Heart left ventricle (tissue), 16 donors: Measurements from ENCODE around the gene CDH6. TPM values are rescaled to one million over a fixed set of nuclear protein-coding genes. Genes with fewer than 3 reads are reported as not detected.

Experiments used
- ATAC-seq, 4 donors: fragments of 200-7000 bp; cut with Tn5 transposase; one replicate each; pipeline ENCODE4 v1.9.1; 2020 to 2022; ENCODE audit warnings: moderate library complexity in 4 of 4, mild to moderate bottlenecking in 3 of 4, moderate number of reproducible peaks in 1 of 4
- DNase-seq, 5 donors: peaks; one replicate each; pipeline ENCODE4 v3.0.0-alpha.2; 2020
- H3K27ac ChIP-seq, 12 donors: fragments of 200-600 bp; sonication (generic) in 4 of 12; one replicate each; pipeline versions ENCODE4 v1.5.0 to v1.8.0; 2016 to 2022; ENCODE audit warnings: mild to moderate bottlenecking in 2 of 12
- H3K27me3 ChIP-seq, 9 donors: fragments of 200-600 bp; sonication (generic) in 2 of 9; one replicate each; pipeline versions ENCODE4 v1.5.1 to v1.8.0; 2016 to 2022; ENCODE audit warnings: mild to moderate bottlenecking in 3 of 9
- H3K36me3 ChIP-seq, 9 donors: fragments of 200-600 bp; sonication (generic) in 2 of 9; one replicate each; pipeline versions ENCODE4 v1.5.0 to v1.8.0; 2018 to 2022; ENCODE audit warnings: mild to moderate bottlenecking in 2 of 9
- H3K4me1 ChIP-seq, 12 donors: fragments of 200-600 bp; sonication (generic) in 4 of 12; one replicate each; pipeline versions ENCODE4 v1.5.0 to v1.8.0; 2016 to 2022; ENCODE audit warnings: mild to moderate bottlenecking in 3 of 12
- H3K4me3 ChIP-seq, 12 donors: fragments of 200-600 bp; sonication (generic) in 4 of 12; one replicate each; pipeline versions ENCODE4 v1.5.0 to v1.8.0; 2017 to 2022; ENCODE audit warnings: mild to moderate bottlenecking in 9 of 12, moderate library complexity in 4 of 12
- H3K9me3 ChIP-seq, 12 donors: fragments of 200-600 bp; sonication (generic) in 4 of 12; one replicate each; pipeline versions ENCODE4 v1.5.0 to v1.8.0; 2016 to 2022; ENCODE audit warnings: mild to moderate bottlenecking in 1 of 12
- CTCF ChIP-seq, 12 donors: fragments of 200-600 bp; sonication (generic) in 4 of 12; IDR thresholded peaks; one replicate each; pipeline versions ENCODE4 v1.5.0 to v1.8.0; 2018 to 2022; ENCODE audit warnings: antibody characterized with exemption in 12 of 12, mild to moderate bottlenecking in 5 of 12
- POLR2A ChIP-seq, 2 donors: fragments of 450-650 bp; IDR thresholded peaks; one replicate each; pipeline ENCODE4 v1.6.1; 2017; ENCODE audit warnings: antibody characterized with exemption in 2 of 2, mild to moderate bottlenecking in 2 of 2, moderate library complexity in 2 of 2
- WGBS, 4 donors: extraction: QIAGEN DNeasy Blood & Tissue Kit in 2 of 4; methylation state at CpG; one replicate each; pipeline versions ENCODE4 v1.1.5 to v1.1.7; 2013 to 2018; 5-methylcytosine and 5-hydroxymethylcytosine counted together
- intact Hi-C, 10 donors: fragments of 100-400 bp; cut with DNase I; formaldehyde crosslinking; loops; one replicate each; pipeline versions ENCODE4 v1.11.1 to v1.14.2; 2022
- polyA plus RNA-seq, 2 donors: library from polyadenylated mRNA; stranded (reverse); fragments of 200-250 nt; gene quantifications; one replicate each; pipeline ENCODE4 v1.2.3, GENCODE V29; 2013
- total RNA-seq, 9 donors: library from RNA; depleted of rRNA in 2 of 9; stranded (reverse); fragments of >200 nt in 2 of 9; fragmentation: NEBNext Ultra II Directional in 3 of 9; extraction: Animal tissue kit (Norgen Biotek cat#: 25700) in 3 of 9; gene quantifications; one replicate each; pipeline versions ENCODE4 v1.1.0 to v1.2.4, GENCODE V29; 2016 to 2023
- donor health status: ischemic (EF 13 %, LVEDD 7.1; RV severe dilation, severe dysfunction).
- donor health status: healthy with polysubstance abuse.
- donor health status: DM: no; HTN: yes; CAD: no.
- donor health status: DM: no; HTN: no; CAD: no.
- donor health status: ischemic (EF 25% LVEDD 6.9; RV normal size, moderate dysfunction).
- donor health status: ischemic (EF 25% LVEDD 5.7; RV mildly dilated, moderate dysfunction).
- donor health status: healthy.
- donor health status: DM: yes; HTN: yes; CAD: no.
- donor health status: ischemic (EF 35%, LVEDD 5.7; RV mildly dilated, moderate dysfunction).
- donor health status: nonischemic (EF 11% LVEDD 7.7; RV severe dilation, severe dysfunction).
- donor health status: DM: yes; HTN: yes; CAD: no.
- donor health status: PGD.
- donor health status: ischemic (EF 29% LVEDD 5.4; RV normal size, mild dysfunction).
- donor health status: nonischemic (EF 23%, LVEDD 6.1; RV moderate dilation, normal function).

Gene CDH6
- total and polyA plus RNA-seq, 11 donors = 0.83 to 5.4 (median 3.1) TPM

GRCh38 chr5:31319335-31319734 lies 125.8 kb downstream of the CDH6 start:
- Histone ChIP-seq H3K27ac (no peak overlapping the region), H3K9me3 (no peaks in the 10 kb centered on the region), H3K27me3 (no peaks in the 10 kb centered on the region), H3K4me1 (no peaks in the 10 kb centered on the region), H3K36me3 (peaks cover 0 to 8% (median 0%) of the 10 kb centered on the region in 9 donors), H3K4me3 (no peak overlapping the region)
- no peak for TF ChIP-seq CTCF (IDR thresholded peaks at IDR 0.05)
- intact Hi-C loops = no loop called here
- ATAC-seq = no peak
- DNase-seq = no peak
- 64 to 77% (median 70%) methylated on average over 4 of the region's 4 CpGs for whole genome bisulfite sequencing, 4 donors

DNA sequence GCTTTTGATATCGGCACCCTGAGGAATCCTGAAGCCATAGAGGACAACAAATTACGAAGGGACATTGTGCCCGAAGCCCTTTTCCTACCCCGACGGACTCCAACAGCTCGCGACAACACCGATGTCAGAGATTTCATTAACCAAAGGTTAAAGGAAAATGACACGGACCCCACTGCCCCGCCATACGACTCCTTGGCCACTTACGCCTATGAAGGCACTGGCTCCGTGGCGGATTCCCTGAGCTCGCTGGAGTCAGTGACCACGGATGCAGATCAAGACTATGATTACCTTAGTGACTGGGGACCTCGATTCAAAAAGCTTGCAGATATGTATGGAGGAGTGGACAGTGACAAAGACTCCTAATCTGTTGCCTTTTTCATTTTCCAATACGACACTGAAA lies 129.5 kb downstream of the CDH6 start:
- 80 to 85% (median 83%) methylated on average over 18 of the region's 18 CpGs for WGBS, 4 donors
- no peaks in the 10 kb centered on the region for H3K27me3 ChIP-seq
- ATAC-seq (no peak), DNase-seq (no peak)
- TF ChIP-seq CTCF (IDR thresholded peaks at IDR 0.05) (no peak), POLR2A (IDR thresholded peaks at IDR 0.05) (no peak)
- no peaks in the 10 kb centered on the region for H3K9me3 ChIP-seq
- no peak overlapping the region for H3K27ac ChIP-seq
- peaks cover 0 to 3% (median 0%) of the 10 kb centered on the region in 9 donors for H3K36me3 ChIP-seq
- intact Hi-C loops = no loop called here
- no peak overlapping the region for H3K4me3 ChIP-seq
- no peaks in the 10 kb centered on the region for H3K4me1 ChIP-seq

- H3K4me3 ChIP-seq = no peak overlapping the region
- H3K36me3 ChIP-seq = no peaks in the 10 kb centered on the region
- DNase-seq (no peak), ATAC-seq (no peak)
- intact Hi-C loops = no loop called here
- no peak overlapping the region for H3K27ac ChIP-seq
- TF ChIP-seq POLR2A (IDR thresholded peaks at IDR 0.05) = no peak
- TF ChIP-seq CTCF (IDR thresholded peaks at IDR 0.05) = no peak
- WGBS, 4 donors = 70 to 76% (median 72%) methylated on average over 3 of the region's 3 CpGs
- no peaks in the 10 kb centered on the region for H3K27me3 ChIP-seq
- H3K9me3 ChIP-seq = no peaks in the 10 kb centered on the region
- no peaks in the 10 kb centered on the region for H3K4me1 ChIP-seq
Measured at GRCh38 chr5:31324842-31325241, 131.4 kb downstream of the CDH6 start.

- no peak for TF ChIP-seq POLR2A (IDR thresholded peaks at IDR 0.05)
- TF ChIP-seq CTCF (IDR thresholded peaks at IDR 0.05) = no peak
- Histone ChIP-seq H3K27ac (no peak overlapping the region), H3K4me3 (no peak overlapping the region), H3K4me1 (no peaks in the 10 kb centered on the region), H3K36me3 (no peaks in the 10 kb centered on the region), H3K27me3 (no peaks in the 10 kb centered on the region), H3K9me3 (no peaks in the 10 kb centered on the region)
- DNase-seq (no peak), ATAC-seq (no peak)
- 77 to 79% (median 78%) methylated on average over 11 of the region's 11 CpGs for WGBS, 4 donors
- intact Hi-C loops = no loop called here
Measured at GRCh38 chr5:31328040-31328733, 134.7 kb downstream of the CDH6 start.
